HEK293T (cell line): ENCODE data around the gene PPP6R3.
"Not testable (repeated sequence)": the region's sequence is repeated elsewhere in the genome, so short reads cannot be mapped to it uniquely, and the experiment has no call there.

Source experiments
- CTCF ChIA-PET: fragments of 350-600 bp; formaldehyde crosslinking; extraction: SDS; loops from one replicate; lab custom pipeline; 2021; ENCODE audit warnings: antibody characterized with exemption, inconsistent platforms; lab: Yijun Ruan, JAX
- POLR2A ChIA-PET: fragments of 350-600 bp; formaldehyde crosslinking; extraction: SDS; loops from one replicate; lab custom pipeline; 2020; ENCODE audit warnings: antibody characterized with exemption, inconsistent platforms; lab: Yijun Ruan, JAX
- DNase-seq: peaks from one replicate; pipeline ENCODE4 v3.0.0; 2012; ENCODE audit warnings: mixed read lengths; ENCODE audit errors: extremely low spot score
- ARNT ChIP-seq: fragments of 450-650 bp; IDR thresholded peaks from 2 replicates; pipeline ENCODE4 v1.6.1; 2017; ENCODE audit warnings: mild to moderate bottlenecking
- BHLHE40 ChIP-seq: fragments of 450-650 bp; IDR thresholded peaks from 2 replicates; pipeline ENCODE4 v1.6.1; 2016; ENCODE audit warnings: mild to moderate bottlenecking, moderate library complexity, borderline replicate concordance
- CTBP1 ChIP-seq: fragments of 450-650 bp; IDR thresholded peaks from 2 replicates; pipeline ENCODE4 v1.6.1; 2016; ENCODE audit warnings: borderline replicate concordance
- ELF4 ChIP-seq: fragments of 450-650 bp; IDR thresholded peaks from 2 replicates; pipeline ENCODE4 v1.6.1; 2017; ENCODE audit warnings: antibody characterized with exemption
- FOXA1 ChIP-seq: fragments of 450-650 bp; IDR thresholded peaks from 2 replicates; pipeline ENCODE4 v1.6.1; 2016; ENCODE audit warnings: mild to moderate bottlenecking
- FOXK2 ChIP-seq: fragments of 450-650 bp; IDR thresholded peaks from 2 replicates; pipeline ENCODE4 v1.6.1; 2016; ENCODE audit warnings: mild to moderate bottlenecking
- FOXM1 ChIP-seq: fragments of 450-650 bp; IDR thresholded peaks from 2 replicates; pipeline ENCODE4 v1.6.1; 2017; ENCODE audit warnings: mild to moderate bottlenecking, borderline replicate concordance
- HDGF ChIP-seq: fragments of 450-650 bp; IDR thresholded peaks from 2 replicates; pipeline ENCODE4 v1.6.1; 2017; ENCODE audit warnings: antibody characterized with exemption, borderline replicate concordance
- L3MBTL2 ChIP-seq: fragments of 450-650 bp; conservative IDR thresholded peaks from 2 replicates; pipeline ENCODE4 v1.6.1; 2016; ENCODE audit warnings: mild to moderate bottlenecking
- LEF1 ChIP-seq: fragments of 450-650 bp; IDR thresholded peaks from 2 replicates; pipeline ENCODE4 v1.6.1; 2017; ENCODE audit warnings: mild to moderate bottlenecking, borderline replicate concordance
- NFRKB ChIP-seq: fragments of 450-650 bp; IDR thresholded peaks from 2 replicates; pipeline ENCODE4 v1.6.1; 2016; ENCODE audit warnings: mild to moderate bottlenecking, moderate library complexity
- PKNOX1 ChIP-seq: fragments of 450-650 bp; IDR thresholded peaks from 2 replicates; pipeline ENCODE4 v1.6.1; 2016
- SP1 ChIP-seq: fragments of 450-650 bp; IDR thresholded peaks from 2 replicates; pipeline ENCODE4 v1.6.1; 2017
- SUZ12 ChIP-seq: fragments of 450-650 bp; IDR thresholded peaks from 2 replicates; pipeline ENCODE4 v1.6.1; 2016; ENCODE audit warnings: mild to moderate bottlenecking
- TARDBP ChIP-seq: fragments of 450-650 bp; IDR thresholded peaks from 2 replicates; pipeline ENCODE4 v1.6.1; 2016
- ZNF384 ChIP-seq: fragments of 450-650 bp; IDR thresholded peaks from 2 replicates; pipeline ENCODE4 v1.6.1; 2016

The PPP6R3 gene

DNA sequence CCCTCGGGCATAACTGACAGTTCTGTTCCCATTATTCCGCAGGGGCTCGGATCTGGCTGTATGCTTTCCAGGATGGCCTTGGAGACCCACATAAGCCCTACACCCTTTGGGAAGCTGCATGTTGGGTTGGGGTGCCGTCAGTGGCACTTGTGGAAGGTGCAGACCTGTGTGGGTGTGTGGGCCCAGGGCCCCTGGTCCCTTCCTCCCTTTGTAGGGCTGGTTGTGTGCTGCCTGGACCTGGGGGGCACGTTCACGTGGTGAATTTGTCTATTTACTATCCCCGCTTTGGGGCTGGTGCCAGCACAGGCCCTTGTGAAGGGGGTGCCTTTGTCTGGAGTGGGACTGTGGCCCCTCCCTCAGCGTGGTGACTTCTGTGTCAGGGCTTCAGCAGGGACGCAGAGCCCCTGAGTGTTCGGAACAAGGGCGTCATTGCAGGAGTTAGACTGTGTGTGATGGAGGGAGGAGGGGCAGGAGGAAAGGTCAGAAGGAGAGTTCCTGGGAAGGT, 15.0 kb upstream of the PPP6R3 start:
- TF ChIP-seq ELF4 (no peak), BHLHE40 (no peak), TARDBP (no peak), CTBP1 (no peak)
- POLR2A ChIA-PET, result no interaction called here
- DNase-seq, result no peak
- CTCF ChIA-PET, result no interaction called here

DNA sequence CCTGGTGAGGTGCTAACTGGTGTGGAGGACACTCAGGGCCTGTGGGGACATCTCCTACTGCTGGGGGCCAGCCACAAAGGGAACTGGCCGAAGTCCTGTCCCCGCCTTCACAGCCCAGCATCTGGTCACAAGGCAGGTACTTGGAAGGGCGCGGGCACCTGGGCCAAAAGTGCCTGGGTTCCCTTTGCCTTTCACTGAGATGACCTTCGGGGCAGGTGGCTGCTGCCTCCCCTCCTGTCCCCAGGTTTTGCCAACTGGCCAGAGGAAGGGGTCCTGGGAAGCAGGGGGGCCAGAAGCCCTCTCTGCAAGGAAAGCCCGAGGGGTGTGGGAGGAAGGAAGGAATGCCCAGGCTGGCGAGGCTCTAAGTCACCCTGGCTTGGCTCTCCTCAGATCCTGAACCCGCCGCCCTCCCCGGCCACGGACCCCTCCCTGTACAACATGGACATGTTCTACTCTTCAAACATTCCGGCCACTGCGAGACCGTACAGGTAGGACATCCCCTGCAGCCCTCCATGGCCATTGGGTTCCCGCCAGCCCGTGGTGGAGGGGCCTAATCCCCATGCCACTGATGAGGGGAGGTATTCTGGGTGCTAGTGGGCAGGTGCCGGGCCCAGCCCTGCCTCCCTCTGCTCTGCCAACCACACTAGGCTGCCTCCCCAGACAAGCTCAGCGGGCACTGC, 14.4 kb upstream of the PPP6R3 start:
- CTCF ChIA-PET, result no interaction called here

DNA sequence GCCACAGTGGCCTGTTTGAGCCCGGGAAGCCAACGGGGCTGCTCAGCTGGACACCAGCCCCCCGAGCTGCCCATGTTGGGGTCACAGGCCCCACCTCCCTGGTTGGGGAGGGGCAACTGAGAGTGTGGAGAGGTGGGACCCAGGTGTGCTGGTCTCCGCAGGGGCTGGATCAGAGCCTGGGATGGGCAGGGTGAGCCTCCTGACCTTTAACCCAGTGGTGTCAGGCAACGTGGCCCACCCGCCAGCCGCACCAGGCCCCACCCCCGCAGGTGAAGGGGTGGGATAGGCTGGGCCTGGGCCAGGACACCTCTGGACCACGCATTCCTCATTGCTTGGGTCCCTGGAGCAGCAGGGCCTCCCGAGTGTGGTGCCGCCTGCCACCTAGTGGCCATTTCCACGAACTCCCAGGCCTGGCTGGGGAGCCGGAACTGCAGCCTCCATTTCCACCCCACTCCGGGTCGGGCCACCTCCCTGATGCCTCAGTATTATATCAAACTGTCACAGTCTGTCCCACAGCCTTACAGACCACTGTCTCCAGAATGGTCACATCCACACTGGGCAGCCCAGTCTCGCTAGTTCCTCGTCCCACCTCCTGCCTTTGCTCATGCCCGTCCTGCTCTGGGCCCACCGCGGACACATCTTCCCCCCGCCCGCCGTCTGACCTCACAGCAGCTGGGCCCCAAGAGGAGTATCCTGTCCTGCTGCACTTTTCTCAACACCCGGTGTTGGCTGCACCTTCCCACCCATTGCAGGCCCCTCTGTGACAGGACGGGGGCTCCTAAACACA, 13.3 kb upstream of the PPP6R3 start:
- POLR2A ChIA-PET, result no interaction called here
- DNase-seq, result peak; percentile 86
- no peak for TF ChIP-seq SUZ12
- no peak for TF ChIP-seq ELF4
- TF ChIP-seq TARDBP, result no peak
- TF ChIP-seq SP1, result no peak
- no peak for TF ChIP-seq ZNF384
- TF ChIP-seq HDGF, result no peak
- no peak for TF ChIP-seq L3MBTL2
- TF ChIP-seq LEF1, result no peak
- TF ChIP-seq FOXK2, result no peak
- TF ChIP-seq ARNT, result no peak
- CTCF ChIA-PET, result no interaction called here

More for the DNA sequence above, 14.4 kb upstream of the PPP6R3 start:
- POLR2A ChIA-PET, result no interaction called here
- TF ChIP-seq FOXM1 (no peak), BHLHE40 (no peak), FOXA1 (no peak), TARDBP (no peak)
- no peak for DNase-seq

- CTCF ChIA-PET, POLR2A ChIA-PET, DNase-seq: not testable (repeated sequence)
Measured at GRCh38 chr11:68447914-68448313, 12.6 kb upstream of the PPP6R3 start.

GRCh38 chr11:68448604-68449011, 11.9 kb upstream of the PPP6R3 start:
- DNase-seq, result no peak
- TF ChIP-seq NFRKB (no peak), ARNT (no peak), BHLHE40 (no peak), L3MBTL2 (no peak), CTBP1 (no peak), ELF4 (no peak), TARDBP (no peak), LEF1 (no peak), FOXM1 (no peak), ZNF384 (no peak), FOXA1 (no peak), SUZ12 (no peak), PKNOX1 (no peak), HDGF (no peak), FOXK2 (no peak), SP1 (no peak)
- ChIA-PET POLR2A (no interaction called here), CTCF (no interaction called here)

GRCh38 chr11:68449951-68450350, 10.6 kb upstream of the PPP6R3 start:
- CTCF ChIA-PET, result no interaction called here
- DNase-seq, result no peak
- POLR2A ChIA-PET, result no interaction called here
- TF ChIP-seq ARNT (no peak), FOXA1 (no peak), SP1 (no peak), SUZ12 (no peak), FOXK2 (no peak), NFRKB (no peak), ELF4 (no peak), L3MBTL2 (no peak), ZNF384 (no peak), PKNOX1 (no peak), BHLHE40 (no peak), LEF1 (no peak), HDGF (no peak), CTBP1 (no peak)

DNA sequence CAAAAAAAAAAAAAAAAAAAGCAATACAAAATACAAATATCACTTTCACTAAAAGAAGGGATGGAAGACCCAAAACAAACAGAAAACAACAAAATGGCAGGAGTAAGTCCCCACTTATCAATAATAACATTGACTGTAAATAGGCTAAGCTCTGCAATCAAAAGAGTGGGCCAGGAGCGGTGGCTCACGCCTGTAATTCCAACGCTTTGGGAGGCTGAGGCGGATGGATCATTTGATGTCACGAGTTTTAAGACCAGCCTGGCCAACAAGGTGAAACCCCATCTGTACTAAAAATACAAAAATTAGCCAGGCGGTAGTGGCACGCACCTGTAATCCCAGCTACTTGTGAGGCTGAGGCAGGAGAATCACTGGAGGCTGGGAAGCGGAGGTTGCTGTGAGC, 9.8 kb upstream of the PPP6R3 start:
- TF ChIP-seq BHLHE40 (no peak), FOXK2 (no peak), ARNT (no peak), LEF1 (no peak), ELF4 (no peak), SUZ12 (no peak), TARDBP (no peak), FOXA1 (no peak), ZNF384 (no peak), SP1 (no peak), PKNOX1 (no peak), FOXM1 (no peak), NFRKB (no peak), CTBP1 (no peak), HDGF (no peak), L3MBTL2 (no peak)
- CTCF ChIA-PET, result interaction anchor here (0.6 kb wide), 1 partner anchor 153 kb away, joined by 3 read pairs; no protein-coding TSS in a partner anchor
- POLR2A ChIA-PET, result no interaction called here
- DNase-seq, result no peak
